Common myeloid progenitor, CD34-positive (primary cell): ENCODE measurements around the gene TMEM121.
A peak's percentile ranks its signal among the peaks of the same experiment; 100 is the strongest.

ENCODE experiments used
- CTCF ChIA-PET: fragments of 350-600 bp; sonication (Branson Sonifier 250); formaldehyde crosslinking; loops from one replicate; lab custom pipeline; 2021; ENCODE audit warnings: antibody characterized with exemption; lab: Charles Lee
- POLR2A ChIA-PET: fragments of 350-600 bp; sonication (Branson Sonifier 250); formaldehyde crosslinking; loops from one replicate; lab custom pipeline; 2021; ENCODE audit warnings: antibody characterized with exemption; lab: Charles Lee
- DNase-seq, 3 donors: peaks; one replicate each; pipeline versions ENCODE4 v3.0.0 to v3.0.0-alpha.2; 2013
- H3K27ac ChIP-seq, 2 experiments: 1 replicate in 1 of 2; 2 replicates in 1 of 2; pipeline ENCODE4 v1.7.0; 2013; ENCODE audit warnings: inconsistent platforms in 2 of 2, low read length in 2 of 2, mild to moderate bottlenecking in 2 of 2, low read depth in 1 of 2, moderate library complexity in 1 of 2; ENCODE audit not compliant: severe bottlenecking in 2 of 2, insufficient read depth in 1 of 2, poor library complexity in 1 of 2
- H3K27me3 ChIP-seq, 5 experiments: replicated peaks in 2 of 5; 1 replicate in 3 of 5; 2 replicates in 2 of 5; pipeline versions ENCODE4 v1.6.1 to v1.7.0; 2013; ENCODE audit warnings: low read length in 4 of 5, mild to moderate bottlenecking in 2 of 5, moderate library complexity in 2 of 5, inconsistent platforms in 1 of 5; ENCODE audit not compliant: insufficient read depth in 5 of 5, control insufficient read depth in 4 of 5
- H3K36me3 ChIP-seq, 4 experiments: 1 replicate in 2 of 4; 2 replicates in 2 of 4; pipeline versions ENCODE4 v1.6.1 to v1.7.0; 2013; ENCODE audit warnings: low read length in 3 of 4, control low read depth in 1 of 4, mild to moderate bottlenecking in 1 of 4; ENCODE audit not compliant: control insufficient read depth in 4 of 4, insufficient read depth in 4 of 4
- H3K4me1 ChIP-seq, 4 experiments: 1 replicate in 3 of 4; 2 replicates in 1 of 4; pipeline versions ENCODE4 v1.6.1 to v1.7.1; 2013; ENCODE audit warnings: low read length in 3 of 4, mild to moderate bottlenecking in 3 of 4, control low read depth in 1 of 4, inconsistent platforms in 1 of 4, moderate library complexity in 1 of 4; ENCODE audit not compliant: control insufficient read depth in 4 of 4, insufficient read depth in 4 of 4; ENCODE audit errors: control extremely low read depth in 1 of 4
- H3K4me3 ChIP-seq, 7 experiments: 1 replicate in 4 of 7; 2 replicates in 3 of 7; pipeline versions ENCODE4 v1.5.1 to v1.7.0; 2013; ENCODE audit warnings: mild to moderate bottlenecking in 7 of 7, low read length in 6 of 7, moderate library complexity in 6 of 7, inconsistent platforms in 2 of 7, low read depth in 2 of 7, control low read depth in 1 of 7; ENCODE audit not compliant: insufficient read depth in 4 of 7, control insufficient read depth in 1 of 7; ENCODE audit errors: extremely low read depth in 1 of 7
- H3K9me3 ChIP-seq, 5 experiments: 1 replicate in 4 of 5; 2 replicates in 1 of 5; pipeline versions ENCODE4 v1.6.1 to v1.7.1; 2013; ENCODE audit warnings: low read length in 4 of 5, mild to moderate bottlenecking in 2 of 5, inconsistent platforms in 1 of 5, low read depth in 1 of 5, moderate library complexity in 1 of 5; ENCODE audit not compliant: control insufficient read depth in 4 of 5, insufficient read depth in 2 of 5; ENCODE audit errors: control extremely low read depth in 1 of 5
- WGBS: methylation state at CpG from one replicate; pipeline ENCODE4 v1.1.5; 2013; ENCODE audit not compliant: insufficient coverage; 5-methylcytosine and 5-hydroxymethylcytosine counted together

The TMEM121 gene

GRCh38 chr14:105529319-105529568, 2.9 kb downstream of the TMEM121 start:
- no peak overlapping the region for H3K27ac ChIP-seq
- ChIA-PET CTCF (interaction anchor here (0.9 to 3.1 kb wide), 5 partner anchors 8 to 158 kb away, joined by 3 to 12 read pairs (median 7); no protein-coding TSS in a partner anchor), POLR2A (no interaction called here)
- H3K36me3 ChIP-seq = no peaks in the 10 kb centered on the region
- H3K27me3 ChIP-seq = peaks cover 0 to 36% (median 20%) of the 10 kb centered on the region in 5 experiments
- no peaks in the 10 kb centered on the region for H3K9me3 ChIP-seq
- peaks cover 0 to 45% (median 31%) of the 10 kb centered on the region in 4 experiments for H3K4me1 ChIP-seq
- H3K4me3 ChIP-seq = peak overlapping the region in 6 of 7 experiments; percentile 27 to 80 (median 58)
- WGBS = 35% methylated on average over 24 of the region's 24 CpGs
- peak in 1 of 3 donors; percentile 29 for DNase-seq

DNA sequence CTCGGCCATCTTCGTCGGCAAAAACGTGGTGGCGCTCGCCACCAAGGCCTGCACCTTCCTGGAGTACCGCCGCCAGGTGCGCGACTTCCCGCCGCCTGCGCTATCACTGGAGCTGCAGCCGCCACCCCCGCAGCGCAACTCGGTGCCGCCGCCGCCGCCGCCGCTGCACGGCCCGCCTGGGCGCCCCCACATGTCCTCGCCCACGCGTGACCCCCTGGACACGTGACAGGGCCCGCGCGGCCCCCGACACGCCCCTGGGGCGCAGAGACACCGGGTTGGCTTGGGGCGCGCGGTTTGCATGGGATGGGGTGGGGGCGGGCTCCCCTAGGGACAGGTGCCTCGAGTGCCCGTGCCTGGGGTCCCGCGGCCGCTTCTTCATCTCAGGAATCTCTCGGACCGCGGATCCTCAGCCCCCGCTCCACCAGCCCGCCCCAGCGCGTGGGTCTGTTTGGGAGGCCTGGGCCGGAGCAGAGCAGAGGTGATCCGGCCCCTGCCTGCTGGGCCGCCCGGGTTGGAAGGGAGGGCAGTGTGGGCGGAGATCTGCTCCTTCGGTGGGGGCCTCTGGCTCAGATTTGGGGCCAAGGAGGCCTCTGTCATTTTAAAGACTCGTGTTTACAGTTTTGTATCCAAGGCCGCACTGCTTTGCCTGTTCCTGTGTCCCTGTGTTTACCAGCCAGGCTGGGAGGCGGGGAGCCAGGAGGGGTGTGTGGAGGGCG, 3.3 kb downstream of the TMEM121 start:
- DNase-seq = peak in 1 of 3 donors; percentile 14
- peaks cover 0 to 36% (median 21%) of the 10 kb centered on the region in 5 experiments for H3K27me3 ChIP-seq
- WGBS = 57% methylated on average over 30 of the region's 63 CpGs
- H3K9me3 ChIP-seq = no peaks in the 10 kb centered on the region
- no peaks in the 10 kb centered on the region for H3K36me3 ChIP-seq
- H3K27ac ChIP-seq = no peak overlapping the region
- ChIA-PET POLR2A (no interaction called here), CTCF (interaction anchor here (0.9 to 3.1 kb wide), 5 partner anchors 8 to 159 kb away, joined by 3 to 12 read pairs (median 7); no protein-coding TSS in a partner anchor)
- H3K4me3 ChIP-seq = peak overlapping the region in 6 of 7 experiments; percentile 10 to 80 (median 53)
- H3K4me1 ChIP-seq = peaks cover 0 to 45% (median 31%) of the 10 kb centered on the region in 4 experiments

- DNase-seq = no peak
- ChIA-PET POLR2A (no interaction called here), CTCF (interaction anchor here (1.2 to 3.1 kb wide), 3 partner anchors 49 to 158 kb away, joined by 3 to 12 read pairs (median 9); no protein-coding TSS in a partner anchor)
- H3K27ac ChIP-seq = no peak overlapping the region
- H3K4me1 ChIP-seq = peaks cover 0 to 45% (median 31%) of the 10 kb centered on the region in 4 experiments
- peak overlapping the region in 4 of 7 experiments; percentile 27 to 80 (median 69) for H3K4me3 ChIP-seq
- H3K36me3 ChIP-seq = no peaks in the 10 kb centered on the region
- WGBS = 78% methylated on average over 16 of the region's 19 CpGs
- peaks cover 0 to 32% (median 20%) of the 10 kb centered on the region in 5 experiments for H3K27me3 ChIP-seq
- no peaks in the 10 kb centered on the region for H3K9me3 ChIP-seq
Observed at GRCh38 chr14:105530285-105531087, 4.1 kb downstream of the TMEM121 start.

DNA sequence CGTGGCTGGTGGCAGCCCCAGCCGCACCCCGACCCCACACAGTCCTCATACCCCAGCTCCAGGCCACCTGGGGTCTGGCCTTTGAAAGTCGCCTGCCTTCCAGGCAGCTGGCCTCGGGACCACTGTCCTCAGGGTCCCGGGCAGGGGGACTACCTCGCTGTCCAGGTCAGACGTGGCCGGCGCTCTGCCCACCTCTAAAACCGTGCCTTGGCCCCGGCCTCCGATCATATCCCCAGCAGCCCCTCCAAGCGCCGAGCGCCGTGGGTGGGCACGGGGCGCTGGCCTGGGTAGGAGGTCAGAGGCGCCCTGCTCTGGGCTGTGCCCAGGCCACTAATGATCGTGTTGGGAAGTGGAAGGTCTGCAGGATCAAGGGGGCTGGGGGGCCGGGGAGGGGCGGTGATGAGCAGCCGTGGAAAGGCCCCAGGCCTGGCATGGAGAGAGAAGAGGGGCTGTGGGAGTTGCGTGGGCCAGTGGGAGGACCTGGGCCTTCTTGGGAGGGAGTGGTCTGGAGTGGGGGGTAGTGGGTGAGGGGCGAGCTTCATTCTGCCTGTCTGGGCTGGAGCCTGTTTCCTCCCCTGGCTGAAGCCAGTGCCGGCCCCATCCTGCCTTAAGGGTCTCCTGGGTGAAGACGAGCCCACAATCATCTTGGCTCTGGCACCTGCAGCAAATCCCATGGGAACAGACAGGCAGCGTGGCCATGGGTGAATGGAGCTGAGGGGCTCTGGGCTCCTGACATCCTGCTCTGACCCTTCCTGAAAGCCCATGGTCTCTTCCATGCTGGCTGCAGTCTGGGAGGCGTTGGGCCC, 4.9 kb downstream of the TMEM121 start:
- H3K27me3 ChIP-seq = peaks cover 0 to 30% (median 14%) of the 10 kb centered on the region in 5 experiments
- H3K36me3 ChIP-seq = no peaks in the 10 kb centered on the region
- CTCF ChIA-PET = interaction anchor here (0.7 to 3.1 kb wide), 6 partner anchors 41 to 168 kb away, joined by 3 to 12 read pairs (median 3); no protein-coding TSS in a partner anchor
- no peak overlapping the region for H3K27ac ChIP-seq
- no peaks in the 10 kb centered on the region for H3K9me3 ChIP-seq
- peaks cover 0 to 39% (median 29%) of the 10 kb centered on the region in 4 experiments for H3K4me1 ChIP-seq
- WGBS = 91% methylated on average over 17 of the region's 30 CpGs
- POLR2A ChIA-PET = no interaction called here
- DNase-seq = no peak
- H3K4me3 ChIP-seq = no peak overlapping the region

- 95% methylated on average over 18 of the region's 19 CpGs for WGBS
- no peak for DNase-seq
- Histone ChIP-seq H3K27ac (no peak overlapping the region), H3K4me3 (no peak overlapping the region), H3K27me3 (peaks cover 0 to 25% (median 10%) of the 10 kb centered on the region in 5 experiments), H3K9me3 (no peaks in the 10 kb centered on the region), H3K4me1 (peaks cover 0 to 36% (median 24%) of the 10 kb centered on the region in 4 experiments), H3K36me3 (no peaks in the 10 kb centered on the region)
- ChIA-PET POLR2A (no interaction called here), CTCF (interaction anchor here (0.8 to 3.1 kb wide), 11 partner anchors 16 to 169 kb away, joined by 3 to 12 read pairs (median 4); no protein-coding TSS in a partner anchor)
Observed at GRCh38 chr14:105531894-105532623, 5.7 kb downstream of the TMEM121 start.

DNA sequence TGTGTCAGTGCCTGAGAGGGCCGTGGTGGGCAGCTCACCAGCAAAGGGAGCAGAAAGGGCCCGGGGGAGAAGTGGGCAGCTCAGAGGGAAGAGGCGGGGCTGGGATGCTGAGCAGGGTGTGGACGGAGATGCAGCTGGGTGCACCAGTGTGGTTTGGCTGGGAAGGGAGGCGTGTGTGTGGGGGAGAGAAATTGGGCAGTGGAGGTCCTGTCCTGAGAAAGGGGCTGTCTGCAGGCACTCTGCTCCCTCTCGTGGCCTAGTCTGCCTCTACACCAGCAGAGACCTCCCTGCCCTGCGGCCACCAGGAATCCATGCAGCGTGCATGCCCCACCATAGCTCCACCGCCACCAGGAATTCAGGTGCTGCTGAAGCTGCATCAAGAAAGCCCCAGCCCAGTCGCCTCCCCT, 6.4 kb downstream of the TMEM121 start:
- WGBS = 67% methylated on average over 6 of the region's 10 CpGs
- Histone ChIP-seq H3K9me3 (no peaks in the 10 kb centered on the region), H3K4me1 (peaks cover 0 to 30% (median 19%) of the 10 kb centered on the region in 4 experiments), H3K4me3 (no peak overlapping the region), H3K27ac (no peak overlapping the region), H3K36me3 (no peaks in the 10 kb centered on the region), H3K27me3 (peaks cover 0 to 19% (median 3%) of the 10 kb centered on the region in 5 experiments)
- CTCF ChIA-PET = interaction anchor here (0.9 to 2.1 kb wide), 8 partner anchors 16 to 162 kb away, joined by 3 to 10 read pairs (median 4); no protein-coding TSS in a partner anchor
- DNase-seq = peak; percentile 39 to 52 (median 50)
- POLR2A ChIA-PET = no interaction called here
